ENCODE results near the gene FBXL17.

DNA sequence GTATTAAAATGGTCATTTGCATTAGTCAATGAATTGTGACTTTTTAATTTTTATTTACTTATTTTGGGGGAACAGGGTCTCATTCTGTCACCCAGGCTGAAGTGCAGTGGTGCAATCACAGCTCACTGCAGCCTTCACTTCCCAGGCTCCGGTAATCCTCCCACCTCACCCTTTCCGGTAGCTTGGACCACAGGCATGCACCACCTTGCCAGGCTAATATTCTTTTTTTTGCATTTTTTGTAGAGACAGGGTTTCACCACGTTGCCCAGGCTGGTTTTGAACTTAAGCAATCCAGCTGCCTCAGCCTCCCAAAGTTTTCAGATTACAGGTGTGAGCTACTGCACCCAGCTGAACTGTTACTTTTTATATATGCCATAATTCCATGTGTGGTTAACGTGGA, 143.4 kb downstream of the FBXL17 start:
- TF ChIP-seq, protein P1, sequence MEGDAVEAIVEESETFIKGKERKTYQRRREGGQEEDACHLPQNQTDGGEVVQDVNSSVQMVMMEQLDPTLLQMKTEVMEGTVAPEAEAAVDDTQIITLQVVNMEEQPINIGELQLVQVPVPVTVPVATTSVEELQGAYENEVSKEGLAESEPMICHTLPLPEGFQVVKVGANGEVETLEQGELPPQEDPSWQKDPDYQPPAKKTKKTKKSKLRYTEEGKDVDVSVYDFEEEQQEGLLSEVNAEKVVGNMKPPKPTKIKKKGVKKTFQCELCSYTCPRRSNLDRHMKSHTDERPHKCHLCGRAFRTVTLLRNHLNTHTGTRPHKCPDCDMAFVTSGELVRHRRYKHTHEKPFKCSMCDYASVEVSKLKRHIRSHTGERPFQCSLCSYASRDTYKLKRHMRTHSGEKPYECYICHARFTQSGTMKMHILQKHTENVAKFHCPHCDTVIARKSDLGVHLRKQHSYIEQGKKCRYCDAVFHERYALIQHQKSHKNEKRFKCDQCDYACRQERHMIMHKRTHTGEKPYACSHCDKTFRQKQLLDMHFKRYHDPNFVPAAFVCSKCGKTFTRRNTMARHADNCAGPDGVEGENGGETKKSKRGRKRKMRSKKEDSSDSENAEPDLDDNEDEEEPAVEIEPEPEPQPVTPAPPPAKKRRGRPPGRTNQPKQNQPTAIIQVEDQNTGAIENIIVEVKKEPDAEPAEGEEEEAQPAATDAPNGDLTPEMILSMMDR (IDR thresholded peaks at IDR 0.05) = no peak
- TF ChIP-seq POLR2A (IDR thresholded peaks at IDR 0.05) (no peak), POLR2AphosphoS5 (IDR thresholded peaks at IDR 0.05) (no peak)

All from breast epithelium (tissue), 3 donors.